ENCODE results near the gene PGPEP1.

The PGPEP1 gene

DNA sequence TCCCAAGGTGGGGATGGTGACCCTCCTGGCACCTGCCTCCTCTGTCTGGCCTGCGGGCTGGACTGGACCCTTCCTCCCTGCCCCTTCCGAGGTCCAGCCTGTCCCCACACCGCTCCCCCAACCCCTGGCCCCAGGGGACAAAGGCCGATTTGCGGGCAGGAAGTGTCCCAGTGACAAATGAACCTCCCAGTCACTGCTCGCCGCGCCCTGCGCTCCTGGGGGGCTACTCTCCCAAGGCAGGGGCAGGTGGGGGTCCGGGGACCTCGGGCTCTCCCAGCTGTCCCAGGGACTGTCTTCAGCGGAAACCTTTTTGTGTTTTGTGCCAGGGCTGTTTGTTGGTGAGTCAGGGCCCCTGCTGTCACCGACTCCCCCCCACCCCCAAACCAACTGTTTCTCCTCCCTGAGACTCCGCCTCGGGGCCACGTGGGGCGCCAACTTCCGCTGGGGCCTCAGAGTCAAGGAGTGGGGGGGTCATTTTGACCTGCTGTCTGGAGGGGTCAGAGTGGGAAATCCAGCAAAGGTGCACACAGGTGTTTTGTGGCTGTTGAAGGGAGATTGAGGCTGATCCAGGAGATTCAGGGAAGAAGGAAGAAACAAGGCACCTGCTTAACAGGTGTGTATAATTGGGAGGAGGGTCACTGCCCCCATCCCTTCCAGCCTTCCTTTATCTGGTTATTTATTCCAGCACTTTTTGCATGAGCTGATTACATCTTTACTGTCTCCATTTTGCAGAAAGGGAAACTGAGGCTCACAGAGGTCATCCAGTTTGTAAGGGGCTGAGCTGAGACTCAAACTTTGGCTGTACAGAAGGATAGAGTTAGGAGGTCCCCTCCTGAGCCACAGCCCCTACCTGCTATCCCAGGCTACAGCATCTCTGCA, 831 bp downstream of the PGPEP1 start:
- Histone ChIP-seq H3K4me3 (replicated peaks; ENCODE audit: insufficient read depth, low read length) (peak overlapping the region; percentile 97), H3K27me3 (ENCODE audit: insufficient read depth, poor library complexity, severe bottlenecking) (no peaks in the 10 kb centered on the region), H3K27ac (replicated peaks) (peak overlapping the region; percentile 79)
- peak in 1 of 2 experiments; percentile 84 for DNase-seq (ENCODE audit: low read depth in 1 of 2, low spot score in 1 of 2)
- TF ChIP-seq POLR2AphosphoS5 (IDR thresholded peaks at IDR 0.05; ENCODE audit: low read depth) (no peak), GABPA (IDR thresholded peaks at IDR 0.05; ENCODE audit: low read depth) (no peak), SPI1 (IDR thresholded peaks at IDR 0.05; ENCODE audit: borderline replicate concordance, low read depth) (peak; percentile 20; the same call in 1 of the 2 replicates)
- TF ChIP-seq, protein P1, sequence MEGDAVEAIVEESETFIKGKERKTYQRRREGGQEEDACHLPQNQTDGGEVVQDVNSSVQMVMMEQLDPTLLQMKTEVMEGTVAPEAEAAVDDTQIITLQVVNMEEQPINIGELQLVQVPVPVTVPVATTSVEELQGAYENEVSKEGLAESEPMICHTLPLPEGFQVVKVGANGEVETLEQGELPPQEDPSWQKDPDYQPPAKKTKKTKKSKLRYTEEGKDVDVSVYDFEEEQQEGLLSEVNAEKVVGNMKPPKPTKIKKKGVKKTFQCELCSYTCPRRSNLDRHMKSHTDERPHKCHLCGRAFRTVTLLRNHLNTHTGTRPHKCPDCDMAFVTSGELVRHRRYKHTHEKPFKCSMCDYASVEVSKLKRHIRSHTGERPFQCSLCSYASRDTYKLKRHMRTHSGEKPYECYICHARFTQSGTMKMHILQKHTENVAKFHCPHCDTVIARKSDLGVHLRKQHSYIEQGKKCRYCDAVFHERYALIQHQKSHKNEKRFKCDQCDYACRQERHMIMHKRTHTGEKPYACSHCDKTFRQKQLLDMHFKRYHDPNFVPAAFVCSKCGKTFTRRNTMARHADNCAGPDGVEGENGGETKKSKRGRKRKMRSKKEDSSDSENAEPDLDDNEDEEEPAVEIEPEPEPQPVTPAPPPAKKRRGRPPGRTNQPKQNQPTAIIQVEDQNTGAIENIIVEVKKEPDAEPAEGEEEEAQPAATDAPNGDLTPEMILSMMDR (IDR thresholded peaks at IDR 0.05; ENCODE audit: insufficient read depth, low read length): no peak
- TF ChIP-seq, protein P2, sequence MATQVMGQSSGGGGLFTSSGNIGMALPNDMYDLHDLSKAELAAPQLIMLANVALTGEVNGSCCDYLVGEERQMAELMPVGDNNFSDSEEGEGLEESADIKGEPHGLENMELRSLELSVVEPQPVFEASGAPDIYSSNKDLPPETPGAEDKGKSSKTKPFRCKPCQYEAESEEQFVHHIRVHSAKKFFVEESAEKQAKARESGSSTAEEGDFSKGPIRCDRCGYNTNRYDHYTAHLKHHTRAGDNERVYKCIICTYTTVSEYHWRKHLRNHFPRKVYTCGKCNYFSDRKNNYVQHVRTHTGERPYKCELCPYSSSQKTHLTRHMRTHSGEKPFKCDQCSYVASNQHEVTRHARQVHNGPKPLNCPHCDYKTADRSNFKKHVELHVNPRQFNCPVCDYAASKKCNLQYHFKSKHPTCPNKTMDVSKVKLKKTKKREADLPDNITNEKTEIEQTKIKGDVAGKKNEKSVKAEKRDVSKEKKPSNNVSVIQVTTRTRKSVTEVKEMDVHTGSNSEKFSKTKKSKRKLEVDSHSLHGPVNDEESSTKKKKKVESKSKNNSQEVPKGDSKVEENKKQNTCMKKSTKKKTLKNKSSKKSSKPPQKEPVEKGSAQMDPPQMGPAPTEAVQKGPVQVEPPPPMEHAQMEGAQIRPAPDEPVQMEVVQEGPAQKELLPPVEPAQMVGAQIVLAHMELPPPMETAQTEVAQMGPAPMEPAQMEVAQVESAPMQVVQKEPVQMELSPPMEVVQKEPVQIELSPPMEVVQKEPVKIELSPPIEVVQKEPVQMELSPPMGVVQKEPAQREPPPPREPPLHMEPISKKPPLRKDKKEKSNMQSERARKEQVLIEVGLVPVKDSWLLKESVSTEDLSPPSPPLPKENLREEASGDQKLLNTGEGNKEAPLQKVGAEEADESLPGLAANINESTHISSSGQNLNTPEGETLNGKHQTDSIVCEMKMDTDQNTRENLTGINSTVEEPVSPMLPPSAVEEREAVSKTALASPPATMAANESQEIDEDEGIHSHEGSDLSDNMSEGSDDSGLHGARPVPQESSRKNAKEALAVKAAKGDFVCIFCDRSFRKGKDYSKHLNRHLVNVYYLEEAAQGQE (IDR thresholded peaks at IDR 0.05; ENCODE audit: insufficient replicate concordance, low read depth): no peak

DNA sequence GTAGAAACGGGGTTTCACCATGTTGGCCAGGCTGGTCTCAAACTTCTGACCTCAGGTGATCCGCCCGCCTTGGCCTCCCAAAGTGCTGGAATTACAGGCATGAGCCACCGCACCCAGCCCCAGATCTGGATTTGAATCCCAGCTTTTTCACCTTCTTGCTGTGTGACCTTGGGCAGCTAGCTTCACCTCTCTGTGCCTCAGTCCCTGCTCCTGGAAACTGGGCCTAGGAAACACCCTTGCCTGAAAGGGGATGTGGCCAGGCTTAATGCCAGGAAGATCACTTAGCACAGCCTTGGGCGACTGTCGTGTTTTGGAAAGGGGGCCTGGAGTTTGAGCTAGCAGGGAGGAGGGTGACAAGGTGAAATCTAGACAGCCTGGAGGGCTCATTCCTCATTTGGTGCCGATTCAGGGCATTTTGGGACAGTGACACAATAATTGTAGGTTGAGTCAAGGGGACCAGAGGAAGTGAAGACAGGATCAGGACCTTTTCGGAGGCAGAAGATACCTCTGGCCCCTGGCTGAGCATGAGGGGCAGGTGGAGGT, 1.8 kb downstream of the PGPEP1 start:
- DNase-seq (ENCODE audit: low read depth in 1 of 2, low spot score in 1 of 2): no peak
- no peak overlapping the region for H3K4me3 ChIP-seq (replicated peaks; ENCODE audit: insufficient read depth, low read length)
- 0 out of 2 replicates have a peak overlapping the region, but pooled peaks have one; percentile 17 for H3K27ac ChIP-seq (replicated peaks)
- H3K27me3 ChIP-seq (ENCODE audit: insufficient read depth, poor library complexity, severe bottlenecking): no peaks in the 10 kb centered on the region
- TF ChIP-seq POLR2AphosphoS5 (IDR thresholded peaks at IDR 0.05; ENCODE audit: low read depth) (no peak), GABPA (IDR thresholded peaks at IDR 0.05; ENCODE audit: low read depth) (no peak), SPI1 (IDR thresholded peaks at IDR 0.05; ENCODE audit: borderline replicate concordance, low read depth) (no peak)
- TF ChIP-seq, protein P1 (IDR thresholded peaks at IDR 0.05; ENCODE audit: insufficient read depth, low read length): no peak
- TF ChIP-seq, protein P2 (IDR thresholded peaks at IDR 0.05; ENCODE audit: insufficient replicate concordance, low read depth): no peak

DNA sequence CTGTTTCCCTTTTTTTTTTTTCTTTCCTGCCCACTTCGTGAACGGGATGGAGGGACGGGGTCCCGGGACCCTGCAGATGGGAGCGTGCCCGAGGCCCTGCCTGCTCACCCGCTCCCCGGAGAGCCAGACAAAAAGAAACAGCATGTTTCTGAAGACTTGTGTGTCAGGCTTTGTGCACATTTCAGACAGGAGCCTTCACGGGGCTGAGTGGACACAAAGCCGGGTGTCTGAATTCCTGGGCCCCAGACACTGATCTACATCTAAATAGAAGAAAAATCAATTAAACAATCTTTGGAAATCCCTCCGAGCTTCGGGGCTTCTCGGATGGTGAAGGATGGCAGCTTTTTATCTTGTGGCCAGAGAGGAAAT, 4.2 kb downstream of the PGPEP1 start:
- no peak for DNase-seq (ENCODE audit: low read depth in 1 of 2, low spot score in 1 of 2)
- Histone ChIP-seq H3K27me3 (ENCODE audit: insufficient read depth, poor library complexity, severe bottlenecking) (no peaks in the 10 kb centered on the region), H3K27ac (replicated peaks) (no peak overlapping the region), H3K4me3 (replicated peaks; ENCODE audit: insufficient read depth, low read length) (no peak overlapping the region)
- TF ChIP-seq POLR2AphosphoS5 (IDR thresholded peaks at IDR 0.05; ENCODE audit: low read depth) (no peak), GABPA (IDR thresholded peaks at IDR 0.05; ENCODE audit: low read depth) (no peak), SPI1 (IDR thresholded peaks at IDR 0.05; ENCODE audit: borderline replicate concordance, low read depth) (no peak)
- TF ChIP-seq, protein P2 (IDR thresholded peaks at IDR 0.05; ENCODE audit: insufficient replicate concordance, low read depth): no peak
- TF ChIP-seq, protein P1 (IDR thresholded peaks at IDR 0.05; ENCODE audit: insufficient read depth, low read length): no peak
